Endothelial cell (in vitro differentiated cells): ENCODE results near the gene CFAP73. TPM values are rescaled to one million over a fixed set of nuclear protein-coding genes. Genes with fewer than 3 reads are reported as not detected.

ENCODE experiments used
- DNase-seq: peaks from one replicate; pipeline ENCODE4 v3.0.0; 2021; ENCODE audit warnings: low spot score
- H3K27ac Mint-ChIP-seq: one replicate; pipeline ENCODE4 v1.8.0; 2021; ENCODE audit warnings: mixed read lengths, inconsistent platforms; ENCODE audit not compliant: unreplicated experiment
- H3K27me3 Mint-ChIP-seq: one replicate; pipeline ENCODE4 v1.8.0; 2021; ENCODE audit warnings: mild to moderate bottlenecking, moderate library complexity, mixed read lengths, inconsistent platforms; ENCODE audit not compliant: unreplicated experiment
- H3K36me3 Mint-ChIP-seq: one replicate; pipeline ENCODE4 v1.8.0; 2021; ENCODE audit warnings: mild to moderate bottlenecking, low read depth, mixed read lengths, inconsistent platforms; ENCODE audit not compliant: unreplicated experiment
- H3K4me1 Mint-ChIP-seq: one replicate; pipeline ENCODE4 v1.8.0; 2021; ENCODE audit warnings: mild to moderate bottlenecking, mixed read lengths, inconsistent platforms; ENCODE audit not compliant: unreplicated experiment
- H3K4me3 Mint-ChIP-seq: one replicate; pipeline ENCODE4 v1.8.0; 2021; ENCODE audit warnings: mild to moderate bottlenecking, mixed read lengths, inconsistent platforms; ENCODE audit not compliant: unreplicated experiment
- H3K9me3 Mint-ChIP-seq: one replicate; pipeline ENCODE4 v1.8.0; 2021; ENCODE audit warnings: mixed read lengths, inconsistent platforms; ENCODE audit not compliant: unreplicated experiment
- total RNA-seq: library from RNA; stranded (reverse); fragmentation: NEBNext Ultra II Directional; extraction: Animal tissue kit (Norgen Biotek cat#: 25700); gene quantifications from one replicate; pipeline ENCODE4 v1.2.1, GENCODE V29; 2021; ENCODE audit not compliant: unreplicated experiment
- TF ChIP-seq, protein P1 (sequence below): fragments of 200-600 bp; sonication (generic); IDR thresholded peaks from one replicate; pipeline ENCODE4 v1.5.0; 2021; ENCODE audit warnings: antibody characterized with exemption; ENCODE audit not compliant: unreplicated experiment

The CFAP73 gene
- total RNA-seq, 1 donor from 2014 or later = not detected

DNA sequence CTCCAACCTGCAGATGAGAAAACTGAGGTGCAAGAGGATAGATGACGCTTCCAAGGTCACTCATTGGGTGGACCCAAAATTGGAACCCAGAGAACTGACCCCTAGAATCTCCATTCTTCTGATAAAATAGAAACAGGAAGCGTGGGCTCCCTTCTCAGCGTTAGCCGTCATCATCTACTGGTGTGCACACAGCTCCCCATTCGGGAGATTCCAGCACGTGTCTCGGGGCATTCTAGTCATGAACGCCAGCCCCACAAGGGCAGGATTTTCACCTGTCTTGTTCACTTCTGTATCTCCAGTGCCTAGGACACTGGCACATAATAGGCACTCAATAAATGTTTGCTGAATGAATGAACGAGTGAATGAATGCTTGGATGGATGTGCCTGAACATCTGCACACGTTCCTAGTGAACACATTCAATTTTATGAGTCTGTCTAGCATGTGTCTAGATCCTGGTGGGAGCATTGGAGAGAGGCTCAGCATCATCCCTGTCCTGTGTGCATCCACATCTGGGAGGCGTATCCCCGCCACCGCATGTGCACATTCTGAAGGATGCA, 44.5 kb upstream of the CFAP73 start:
- no peak overlapping the region for H3K4me3 Mint-ChIP-seq

DNA sequence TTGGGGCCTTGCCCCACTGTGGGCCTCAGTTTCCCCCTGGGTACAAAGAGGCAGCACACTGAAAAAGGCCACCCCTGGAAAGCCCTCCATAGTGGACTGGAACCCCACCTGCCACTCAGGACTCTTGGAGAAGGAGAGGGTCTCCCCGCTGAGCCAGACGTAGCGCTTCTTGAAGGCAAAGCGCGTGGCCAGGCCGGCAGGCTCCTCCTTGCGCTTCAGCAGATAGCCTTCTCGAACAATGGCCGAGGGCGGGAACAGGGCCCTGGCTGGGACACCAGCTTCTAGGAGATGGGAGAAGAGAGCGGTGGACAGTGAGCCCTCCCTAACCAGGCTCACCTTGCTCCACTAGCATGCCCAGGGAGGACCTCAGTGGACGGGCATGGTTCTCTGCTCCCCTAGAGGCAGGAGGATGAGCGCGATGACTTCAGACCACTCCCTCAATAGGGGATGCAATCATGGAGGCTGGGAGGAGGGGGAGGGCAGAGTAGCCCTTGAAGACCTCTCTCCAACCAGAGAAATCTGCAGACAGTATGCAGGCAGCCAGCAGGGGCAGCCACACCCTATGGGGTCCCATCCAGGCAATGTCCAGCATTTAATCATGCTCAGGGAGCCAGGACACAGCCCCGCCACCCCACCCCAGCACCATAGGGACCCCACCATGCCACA, 43.8 kb upstream of the CFAP73 start:
- Mint-ChIP-seq H3K4me1 (peaks cover 6% of the 10 kb centered on the region), H3K27me3 (peaks cover 3% of the 10 kb centered on the region), H3K4me3 (no peak overlapping the region), H3K27ac (no peak overlapping the region), H3K36me3 (no peaks in the 10 kb centered on the region), H3K9me3 (no peaks in the 10 kb centered on the region)
- no peak for DNase-seq
- TF ChIP-seq, protein P1, sequence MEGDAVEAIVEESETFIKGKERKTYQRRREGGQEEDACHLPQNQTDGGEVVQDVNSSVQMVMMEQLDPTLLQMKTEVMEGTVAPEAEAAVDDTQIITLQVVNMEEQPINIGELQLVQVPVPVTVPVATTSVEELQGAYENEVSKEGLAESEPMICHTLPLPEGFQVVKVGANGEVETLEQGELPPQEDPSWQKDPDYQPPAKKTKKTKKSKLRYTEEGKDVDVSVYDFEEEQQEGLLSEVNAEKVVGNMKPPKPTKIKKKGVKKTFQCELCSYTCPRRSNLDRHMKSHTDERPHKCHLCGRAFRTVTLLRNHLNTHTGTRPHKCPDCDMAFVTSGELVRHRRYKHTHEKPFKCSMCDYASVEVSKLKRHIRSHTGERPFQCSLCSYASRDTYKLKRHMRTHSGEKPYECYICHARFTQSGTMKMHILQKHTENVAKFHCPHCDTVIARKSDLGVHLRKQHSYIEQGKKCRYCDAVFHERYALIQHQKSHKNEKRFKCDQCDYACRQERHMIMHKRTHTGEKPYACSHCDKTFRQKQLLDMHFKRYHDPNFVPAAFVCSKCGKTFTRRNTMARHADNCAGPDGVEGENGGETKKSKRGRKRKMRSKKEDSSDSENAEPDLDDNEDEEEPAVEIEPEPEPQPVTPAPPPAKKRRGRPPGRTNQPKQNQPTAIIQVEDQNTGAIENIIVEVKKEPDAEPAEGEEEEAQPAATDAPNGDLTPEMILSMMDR = no peak

More for the DNA sequence above, 44.5 kb upstream of the CFAP73 start:
- Mint-ChIP-seq H3K4me1 (peaks cover 6% of the 10 kb centered on the region), H3K27ac (no peak overlapping the region), H3K9me3 (no peaks in the 10 kb centered on the region), H3K36me3 (no peaks in the 10 kb centered on the region), H3K27me3 (peaks cover 3% of the 10 kb centered on the region)
- DNase-seq = no peak
- TF ChIP-seq, protein P1 = no peak

DNA sequence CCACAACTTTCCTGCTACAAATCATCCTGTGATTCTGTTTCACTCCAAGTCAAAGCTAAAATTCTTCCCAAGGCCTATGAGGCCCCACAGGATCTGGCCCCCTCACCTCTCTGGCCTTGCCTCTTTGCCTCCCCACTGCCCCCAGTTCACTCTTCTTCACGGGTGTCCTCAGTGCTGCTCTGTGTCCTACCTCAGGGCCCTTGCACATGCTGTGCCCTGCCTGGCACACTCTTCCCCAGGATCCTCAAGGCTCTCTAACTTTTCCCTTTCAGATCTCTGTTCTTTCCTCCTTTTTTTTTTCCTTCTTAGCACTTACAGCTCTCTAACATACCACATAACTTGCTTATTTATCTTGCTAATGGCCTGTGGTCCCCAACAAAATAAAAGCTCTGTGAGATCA, 43.2 kb upstream of the CFAP73 start:
- H3K27ac Mint-ChIP-seq = no peak overlapping the region
- TF ChIP-seq, protein P1 = no peak
- H3K4me3 Mint-ChIP-seq = no peak overlapping the region
- peaks cover 3% of the 10 kb centered on the region for H3K27me3 Mint-ChIP-seq
- no peaks in the 10 kb centered on the region for H3K36me3 Mint-ChIP-seq
- peaks cover 6% of the 10 kb centered on the region for H3K4me1 Mint-ChIP-seq
- no peak for DNase-seq
- H3K9me3 Mint-ChIP-seq = no peaks in the 10 kb centered on the region

DNA sequence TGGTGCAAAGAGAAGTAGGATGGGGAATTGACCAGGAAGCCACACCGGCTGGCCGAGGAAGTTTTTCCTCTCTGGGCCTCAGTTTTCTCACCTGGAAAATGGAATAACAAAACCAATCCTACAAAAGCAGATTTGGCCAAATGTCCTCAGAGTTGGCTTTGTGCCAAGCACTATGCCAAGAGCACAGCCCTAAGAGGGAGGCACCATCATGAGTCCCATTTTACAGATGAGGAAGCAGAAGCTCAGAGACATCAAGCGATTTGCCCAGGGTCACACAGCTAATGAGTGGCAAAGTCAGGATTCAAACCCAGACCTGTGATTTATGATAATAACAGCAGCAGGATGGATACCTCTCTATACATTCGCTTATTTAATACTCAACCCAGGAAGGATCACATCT, 41.2 kb upstream of the CFAP73 start:
- DNase-seq = no peak
- Mint-ChIP-seq H3K36me3 (no peaks in the 10 kb centered on the region), H3K27me3 (peaks cover 3% of the 10 kb centered on the region), H3K27ac (no peak overlapping the region), H3K9me3 (no peaks in the 10 kb centered on the region), H3K4me1 (peaks cover 6% of the 10 kb centered on the region), H3K4me3 (no peak overlapping the region)
- TF ChIP-seq, protein P1 = no peak

DNA sequence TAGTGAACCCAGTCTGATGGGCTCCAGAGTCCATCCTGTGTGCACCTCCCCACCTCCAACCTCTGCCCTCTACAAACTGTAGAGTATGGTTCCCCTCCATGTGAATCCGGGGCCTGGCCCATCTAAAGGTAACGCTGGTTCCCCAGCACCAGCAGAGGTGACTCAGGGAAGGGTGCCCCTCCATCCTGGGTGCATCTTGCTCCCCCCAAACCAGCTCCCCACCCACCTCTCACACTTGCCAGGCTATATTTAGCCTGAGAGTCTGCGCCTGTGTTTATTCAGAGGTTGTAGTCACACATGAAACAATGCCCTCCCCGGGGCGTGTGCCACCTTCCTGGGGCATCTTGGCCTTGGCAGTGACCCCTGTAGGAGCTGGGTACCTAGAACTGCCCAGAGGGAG, 40.2 kb upstream of the CFAP73 start:
- DNase-seq = no peak
- no peak overlapping the region for H3K27ac Mint-ChIP-seq
- no peaks in the 10 kb centered on the region for H3K9me3 Mint-ChIP-seq
- TF ChIP-seq, protein P1 = no peak
- H3K36me3 Mint-ChIP-seq = no peaks in the 10 kb centered on the region
- H3K27me3 Mint-ChIP-seq = peaks cover 3% of the 10 kb centered on the region
- no peak overlapping the region for H3K4me3 Mint-ChIP-seq
- peaks cover 6% of the 10 kb centered on the region for H3K4me1 Mint-ChIP-seq
